ENCODE measurements around the gene C1orf146. TPM values are rescaled to one million over a fixed set of nuclear protein-coding genes. Genes with fewer than 3 reads are reported as not detected.

C1orf146 gene
- total RNA-seq, 1 donor = not detected

DNA sequence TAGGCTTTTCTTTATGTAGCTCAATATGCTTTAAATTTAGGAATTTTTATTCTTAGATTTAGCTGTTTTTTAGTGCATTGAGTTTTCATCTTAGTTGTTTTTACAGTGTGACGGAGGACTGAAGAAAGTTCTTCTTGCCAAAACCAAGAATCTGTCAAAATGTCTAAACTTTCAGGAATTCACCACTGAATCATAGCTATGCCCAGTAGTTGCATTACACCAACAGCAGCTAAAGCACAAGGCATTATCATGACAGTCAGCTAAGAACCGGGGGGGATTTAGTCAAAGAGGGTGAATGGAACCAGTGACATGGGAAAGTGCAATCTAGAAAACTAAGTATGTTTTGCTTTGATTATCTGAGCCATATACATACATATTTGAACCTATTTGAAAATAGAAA is 6.5 kb upstream of the C1orf146 start:
- H3K4me2 ChIP-seq (ENCODE audit: insufficient read depth, low read length) = peak overlapping the region; percentile 73
- no peaks in the 10 kb centered on the region for H3K36me3 ChIP-seq (ENCODE audit: insufficient read depth, low read length)
- H4K20me1 ChIP-seq (ENCODE audit: insufficient read depth, low read length) = no peaks in the 10 kb centered on the region
- no peaks in the 10 kb centered on the region for H3K9me3 ChIP-seq (ENCODE audit: low read depth, low read length)
- H2AFZ ChIP-seq (ENCODE audit: low read length) = peak overlapping the region; percentile 52
- H3K4me1 ChIP-seq (ENCODE audit: insufficient read depth, low read length) = peaks cover 11% of the 10 kb centered on the region
- H3K4me3 ChIP-seq (ENCODE audit: insufficient read depth, low read length) = no peak overlapping the region
- no peaks in the 10 kb centered on the region for H3K27me3 ChIP-seq (ENCODE audit: insufficient read depth, low read length)
- TF ChIP-seq CTCF (IDR thresholded peaks at IDR 0.05; ENCODE audit: extremely low read depth, low read depth, low read length) = no peak
- peak; percentile 93 for DNase-seq (ENCODE audit: insufficient read length, low spot score, missing footprints)
- H3K27ac ChIP-seq (ENCODE audit: low read depth, low read length) = peak overlapping the region; percentile 79
- no peaks in the 10 kb centered on the region for H3K79me2 ChIP-seq (ENCODE audit: insufficient read depth, low read length)

GRCh38 chr1:92218559-92218958 is 844 bp downstream of the C1orf146 start:
- Histone ChIP-seq H3K4me2 (ENCODE audit: insufficient read depth, low read length) (no peak overlapping the region), H3K36me3 (ENCODE audit: insufficient read depth, low read length) (no peaks in the 10 kb centered on the region), H3K79me2 (ENCODE audit: insufficient read depth, low read length) (no peaks in the 10 kb centered on the region), H3K27me3 (ENCODE audit: insufficient read depth, low read length) (no peaks in the 10 kb centered on the region), H3K4me1 (ENCODE audit: insufficient read depth, low read length) (no peaks in the 10 kb centered on the region), H3K4me3 (ENCODE audit: insufficient read depth, low read length) (no peak overlapping the region), H2AFZ (ENCODE audit: low read length) (peak overlapping the region; percentile 35), H3K27ac (ENCODE audit: low read depth, low read length) (no peak overlapping the region), H4K20me1 (ENCODE audit: insufficient read depth, low read length) (no peaks in the 10 kb centered on the region), H3K9me3 (ENCODE audit: low read depth, low read length) (no peaks in the 10 kb centered on the region)
- DNase-seq (ENCODE audit: insufficient read length, low spot score, missing footprints) = no peak
- no peak for TF ChIP-seq CTCF (IDR thresholded peaks at IDR 0.05; ENCODE audit: extremely low read depth, low read depth, low read length)

DNA sequence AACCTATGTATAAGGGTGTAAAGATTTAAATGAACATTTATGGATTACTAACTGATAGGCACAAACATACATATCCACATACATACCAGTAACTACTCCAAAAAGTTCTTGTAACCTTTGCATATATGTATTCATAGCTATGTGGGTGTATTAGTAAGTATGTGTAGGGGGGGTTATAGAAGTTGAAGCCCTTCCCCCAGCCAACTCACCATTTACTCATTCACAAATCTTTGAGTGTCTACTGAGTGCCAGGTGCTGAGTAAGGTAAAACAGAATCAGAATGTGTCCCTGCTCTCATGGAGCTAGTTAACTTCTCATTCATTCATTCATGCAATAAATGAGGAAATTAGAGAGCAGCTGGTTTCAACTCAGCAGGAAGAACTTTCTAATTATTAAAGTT is 1.3 kb downstream of the C1orf146 start:
- Histone ChIP-seq H3K36me3 (ENCODE audit: insufficient read depth, low read length) (no peaks in the 10 kb centered on the region), H3K27ac (ENCODE audit: low read depth, low read length) (no peak overlapping the region), H2AFZ (ENCODE audit: low read length) (no peak overlapping the region), H3K4me3 (ENCODE audit: insufficient read depth, low read length) (no peak overlapping the region), H3K4me1 (ENCODE audit: insufficient read depth, low read length) (no peaks in the 10 kb centered on the region), H4K20me1 (ENCODE audit: insufficient read depth, low read length) (no peaks in the 10 kb centered on the region), H3K79me2 (ENCODE audit: insufficient read depth, low read length) (no peaks in the 10 kb centered on the region), H3K4me2 (ENCODE audit: insufficient read depth, low read length) (no peak overlapping the region), H3K9me3 (ENCODE audit: low read depth, low read length) (no peaks in the 10 kb centered on the region), H3K27me3 (ENCODE audit: insufficient read depth, low read length) (no peaks in the 10 kb centered on the region)
- DNase-seq (ENCODE audit: insufficient read length, low spot score, missing footprints) = peak; percentile 43
- no peak for TF ChIP-seq CTCF (IDR thresholded peaks at IDR 0.05; ENCODE audit: extremely low read depth, low read depth, low read length)

DNA sequence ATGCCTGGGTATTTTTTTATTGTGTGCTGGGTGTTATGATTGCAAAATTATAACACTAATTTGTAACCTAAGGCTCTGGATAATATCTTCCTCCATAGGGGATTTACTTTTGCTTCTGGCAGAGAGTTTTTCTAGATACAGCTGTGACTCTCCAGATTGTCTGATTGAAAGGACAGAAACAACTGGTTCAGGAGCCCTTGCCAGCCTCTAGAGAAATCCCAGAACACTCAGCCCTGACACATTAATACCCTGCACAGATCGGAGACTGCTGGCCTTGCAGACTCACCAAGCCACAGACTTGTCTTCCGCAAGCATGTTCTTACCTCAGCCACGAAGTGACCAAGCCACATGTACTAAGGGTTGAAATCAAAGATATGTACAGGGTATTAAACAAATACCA is 10.7 kb downstream of the C1orf146 start:
- Histone ChIP-seq H3K36me3 (ENCODE audit: insufficient read depth, low read length) (no peaks in the 10 kb centered on the region), H3K27me3 (ENCODE audit: insufficient read depth, low read length) (peaks cover 2% of the 10 kb centered on the region), H3K4me3 (ENCODE audit: insufficient read depth, low read length) (no peak overlapping the region), H2AFZ (ENCODE audit: low read length) (no peak overlapping the region), H3K27ac (ENCODE audit: low read depth, low read length) (no peak overlapping the region), H3K79me2 (ENCODE audit: insufficient read depth, low read length) (no peaks in the 10 kb centered on the region), H3K4me1 (ENCODE audit: insufficient read depth, low read length) (no peaks in the 10 kb centered on the region), H3K9me3 (ENCODE audit: low read depth, low read length) (no peaks in the 10 kb centered on the region), H3K4me2 (ENCODE audit: insufficient read depth, low read length) (no peak overlapping the region), H4K20me1 (ENCODE audit: insufficient read depth, low read length) (no peaks in the 10 kb centered on the region)
- DNase-seq (ENCODE audit: insufficient read length, low spot score, missing footprints) = no peak
- no peak for TF ChIP-seq CTCF (IDR thresholded peaks at IDR 0.05; ENCODE audit: extremely low read depth, low read depth, low read length)

Measured in osteoblast (primary cell).